Keratinocyte (primary cell): ENCODE data around the gene BAHCC1.
"Not testable (repeated sequence)": the region's sequence is repeated elsewhere in the genome, so short reads cannot be mapped to it uniquely, and the experiment has no call there.

Experiments
- EZH2 ChIP-seq: IDR thresholded peaks from one replicate; pipeline ENCODE4 v1.6.1; 2012; ENCODE audit warnings: inconsistent platforms, mild to moderate bottlenecking, low read length, moderate library complexity
- TF ChIP-seq, protein P1 (sequence below), 3 experiments: IDR thresholded peaks in 1 of 3; conservative IDR thresholded peaks in 1 of 3; optimal IDR thresholded peaks in 1 of 3; 2 replicates in 2 of 3; 3 replicates in 1 of 3; pipeline versions ENCODE3 to v1.5.1; 2011; ENCODE audit warnings: low read length in 3 of 3, mild to moderate bottlenecking in 3 of 3, moderate library complexity in 2 of 3, control low read depth in 1 of 3, inconsistent platforms in 1 of 3; ENCODE audit not compliant: insufficient read depth in 2 of 3; ENCODE audit errors: extremely low read depth in 1 of 3

DNA sequence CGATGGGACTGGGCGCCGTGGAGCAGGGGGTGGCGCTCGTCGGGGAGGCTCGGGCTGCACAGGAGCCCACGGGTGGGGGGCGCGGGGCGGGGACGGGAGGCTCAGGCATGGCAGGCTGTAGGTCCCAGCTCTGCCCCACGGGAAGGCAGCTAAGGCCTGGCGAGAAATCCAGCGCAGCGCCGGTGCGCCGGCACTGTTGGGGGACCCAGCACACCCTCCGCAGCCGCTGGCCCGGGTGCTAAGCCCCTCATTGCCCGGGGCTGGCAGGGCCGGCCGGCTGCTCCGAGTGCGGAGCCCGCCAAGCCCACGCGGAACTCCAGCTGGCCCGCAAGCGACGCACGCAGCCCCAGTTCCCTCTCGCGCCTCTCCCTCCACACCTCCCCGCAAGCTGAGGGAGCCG lies 43.2 kb upstream of the BAHCC1 start:
- TF ChIP-seq EZH2 = not testable (repeated sequence)
- TF ChIP-seq, protein P1, sequence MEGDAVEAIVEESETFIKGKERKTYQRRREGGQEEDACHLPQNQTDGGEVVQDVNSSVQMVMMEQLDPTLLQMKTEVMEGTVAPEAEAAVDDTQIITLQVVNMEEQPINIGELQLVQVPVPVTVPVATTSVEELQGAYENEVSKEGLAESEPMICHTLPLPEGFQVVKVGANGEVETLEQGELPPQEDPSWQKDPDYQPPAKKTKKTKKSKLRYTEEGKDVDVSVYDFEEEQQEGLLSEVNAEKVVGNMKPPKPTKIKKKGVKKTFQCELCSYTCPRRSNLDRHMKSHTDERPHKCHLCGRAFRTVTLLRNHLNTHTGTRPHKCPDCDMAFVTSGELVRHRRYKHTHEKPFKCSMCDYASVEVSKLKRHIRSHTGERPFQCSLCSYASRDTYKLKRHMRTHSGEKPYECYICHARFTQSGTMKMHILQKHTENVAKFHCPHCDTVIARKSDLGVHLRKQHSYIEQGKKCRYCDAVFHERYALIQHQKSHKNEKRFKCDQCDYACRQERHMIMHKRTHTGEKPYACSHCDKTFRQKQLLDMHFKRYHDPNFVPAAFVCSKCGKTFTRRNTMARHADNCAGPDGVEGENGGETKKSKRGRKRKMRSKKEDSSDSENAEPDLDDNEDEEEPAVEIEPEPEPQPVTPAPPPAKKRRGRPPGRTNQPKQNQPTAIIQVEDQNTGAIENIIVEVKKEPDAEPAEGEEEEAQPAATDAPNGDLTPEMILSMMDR (optimal IDR thresholded peaks at IDR 0.05 in 1 of 3, IDR thresholded peaks at IDR 0.05 in 1 of 3, conservative IDR thresholded peaks at IDR 0.05 in 1 of 3; ENCODE audit: extremely low read depth in 1 of 3, insufficient read depth in 2 of 3, low read length in 3 of 3) = not testable (repeated sequence)
